Endothelial cell (in vitro differentiated cells): Measurements from ENCODE around the gene TPX2. TPM values are rescaled to one million over a fixed set of nuclear protein-coding genes. Genes with fewer than 3 reads are reported as not detected.

Experiments used
- DNase-seq: peaks from one replicate; pipeline ENCODE4 v3.0.0; 2021; ENCODE audit warnings: low spot score
- H3K27ac Mint-ChIP-seq: one replicate; pipeline ENCODE4 v1.8.0; 2021; ENCODE audit warnings: mixed read lengths, inconsistent platforms; ENCODE audit not compliant: unreplicated experiment
- H3K27me3 Mint-ChIP-seq: one replicate; pipeline ENCODE4 v1.8.0; 2021; ENCODE audit warnings: mild to moderate bottlenecking, moderate library complexity, mixed read lengths, inconsistent platforms; ENCODE audit not compliant: unreplicated experiment
- H3K36me3 Mint-ChIP-seq: one replicate; pipeline ENCODE4 v1.8.0; 2021; ENCODE audit warnings: mild to moderate bottlenecking, low read depth, mixed read lengths, inconsistent platforms; ENCODE audit not compliant: unreplicated experiment
- H3K4me1 Mint-ChIP-seq: one replicate; pipeline ENCODE4 v1.8.0; 2021; ENCODE audit warnings: mild to moderate bottlenecking, mixed read lengths, inconsistent platforms; ENCODE audit not compliant: unreplicated experiment
- H3K4me3 Mint-ChIP-seq: one replicate; pipeline ENCODE4 v1.8.0; 2021; ENCODE audit warnings: mild to moderate bottlenecking, mixed read lengths, inconsistent platforms; ENCODE audit not compliant: unreplicated experiment
- H3K9me3 Mint-ChIP-seq: one replicate; pipeline ENCODE4 v1.8.0; 2021; ENCODE audit warnings: mixed read lengths, inconsistent platforms; ENCODE audit not compliant: unreplicated experiment
- total RNA-seq: library from RNA; stranded (reverse); fragmentation: NEBNext Ultra II Directional; extraction: Animal tissue kit (Norgen Biotek cat#: 25700); gene quantifications from one replicate; pipeline ENCODE4 v1.2.1, GENCODE V29; 2021; ENCODE audit not compliant: unreplicated experiment
- TF ChIP-seq, protein P1 (sequence below): fragments of 200-600 bp; sonication (generic); IDR thresholded peaks from one replicate; pipeline ENCODE4 v1.5.0; 2021; ENCODE audit warnings: antibody characterized with exemption; ENCODE audit not compliant: unreplicated experiment

The TPX2 gene
- total RNA-seq, 1 donor from 2014 or later = 27.2 TPM

DNA sequence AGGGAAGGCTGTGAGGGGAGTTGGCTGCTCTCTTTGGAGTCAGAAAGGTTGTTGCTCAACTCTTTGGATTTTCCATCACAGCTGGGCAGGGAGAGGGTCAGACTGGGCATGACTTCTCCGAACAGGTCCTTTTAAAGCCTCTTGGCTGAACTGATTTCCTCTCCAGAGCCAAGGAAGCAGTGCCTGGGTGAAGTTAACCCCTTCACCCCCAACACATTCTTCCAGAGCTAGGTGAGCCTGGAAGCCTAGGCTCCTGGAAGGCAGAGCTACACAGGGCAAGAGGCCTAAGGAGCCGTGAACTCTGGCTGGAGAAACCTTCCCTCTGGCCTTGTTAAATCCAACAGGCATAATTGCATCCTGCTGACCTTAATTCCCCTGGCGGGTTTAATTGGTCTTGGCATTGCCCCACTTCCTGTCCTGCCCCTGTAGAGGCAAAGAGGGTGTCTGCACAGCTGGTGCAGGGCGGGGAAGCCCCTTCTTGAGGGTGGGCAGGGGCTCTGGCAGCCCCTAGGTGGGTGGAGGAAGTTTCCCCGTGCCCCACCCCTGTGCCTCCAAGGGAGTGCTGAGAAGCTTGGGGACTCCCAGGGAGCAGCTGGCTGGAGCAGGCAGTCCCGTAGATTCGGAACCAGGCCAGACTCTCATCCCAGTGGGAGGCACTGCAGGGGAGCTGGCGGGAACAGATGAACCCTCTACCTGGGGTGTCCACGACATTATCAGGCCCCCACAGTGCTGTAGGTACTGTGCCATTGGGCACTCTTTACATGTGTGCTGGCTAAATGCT lies 76.5 kb downstream of the TPX2 start:
- peaks cover 2% of the 10 kb centered on the region for H3K36me3 Mint-ChIP-seq
- H3K27me3 Mint-ChIP-seq = peaks cover 1% of the 10 kb centered on the region
- peaks cover 10% of the 10 kb centered on the region for H3K4me1 Mint-ChIP-seq
- DNase-seq = no peak
- no peak overlapping the region for H3K4me3 Mint-ChIP-seq
- no peak overlapping the region for H3K27ac Mint-ChIP-seq
- H3K9me3 Mint-ChIP-seq = no peaks in the 10 kb centered on the region
- TF ChIP-seq, protein P1, sequence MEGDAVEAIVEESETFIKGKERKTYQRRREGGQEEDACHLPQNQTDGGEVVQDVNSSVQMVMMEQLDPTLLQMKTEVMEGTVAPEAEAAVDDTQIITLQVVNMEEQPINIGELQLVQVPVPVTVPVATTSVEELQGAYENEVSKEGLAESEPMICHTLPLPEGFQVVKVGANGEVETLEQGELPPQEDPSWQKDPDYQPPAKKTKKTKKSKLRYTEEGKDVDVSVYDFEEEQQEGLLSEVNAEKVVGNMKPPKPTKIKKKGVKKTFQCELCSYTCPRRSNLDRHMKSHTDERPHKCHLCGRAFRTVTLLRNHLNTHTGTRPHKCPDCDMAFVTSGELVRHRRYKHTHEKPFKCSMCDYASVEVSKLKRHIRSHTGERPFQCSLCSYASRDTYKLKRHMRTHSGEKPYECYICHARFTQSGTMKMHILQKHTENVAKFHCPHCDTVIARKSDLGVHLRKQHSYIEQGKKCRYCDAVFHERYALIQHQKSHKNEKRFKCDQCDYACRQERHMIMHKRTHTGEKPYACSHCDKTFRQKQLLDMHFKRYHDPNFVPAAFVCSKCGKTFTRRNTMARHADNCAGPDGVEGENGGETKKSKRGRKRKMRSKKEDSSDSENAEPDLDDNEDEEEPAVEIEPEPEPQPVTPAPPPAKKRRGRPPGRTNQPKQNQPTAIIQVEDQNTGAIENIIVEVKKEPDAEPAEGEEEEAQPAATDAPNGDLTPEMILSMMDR = no peak

DNA sequence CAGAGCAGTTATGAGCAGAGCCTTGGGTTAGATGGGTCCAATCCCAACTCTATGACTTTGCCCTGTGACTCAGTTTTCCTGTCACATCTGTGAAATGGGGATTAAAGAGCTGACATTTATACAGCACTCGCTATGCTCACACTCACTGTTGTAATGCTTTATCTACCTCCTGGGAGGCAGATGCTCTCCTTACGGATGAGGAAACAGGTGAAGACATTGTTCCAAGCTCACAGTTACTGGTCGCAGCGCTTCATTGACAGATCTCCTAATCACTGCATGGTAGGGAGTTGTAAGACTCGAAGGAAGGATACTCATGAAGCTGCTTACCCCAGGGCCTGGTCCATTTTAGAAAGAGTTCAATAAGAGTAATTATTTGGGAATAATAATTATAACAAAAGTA lies 77.1 kb downstream of the TPX2 start:
- no peak for DNase-seq
- Mint-ChIP-seq H3K36me3 (peaks cover 3% of the 10 kb centered on the region), H3K4me3 (no peak overlapping the region), H3K27ac (no peak overlapping the region), H3K4me1 (peaks cover 10% of the 10 kb centered on the region), H3K9me3 (no peaks in the 10 kb centered on the region), H3K27me3 (peaks cover 2% of the 10 kb centered on the region)
- TF ChIP-seq, protein P1 = no peak

DNA sequence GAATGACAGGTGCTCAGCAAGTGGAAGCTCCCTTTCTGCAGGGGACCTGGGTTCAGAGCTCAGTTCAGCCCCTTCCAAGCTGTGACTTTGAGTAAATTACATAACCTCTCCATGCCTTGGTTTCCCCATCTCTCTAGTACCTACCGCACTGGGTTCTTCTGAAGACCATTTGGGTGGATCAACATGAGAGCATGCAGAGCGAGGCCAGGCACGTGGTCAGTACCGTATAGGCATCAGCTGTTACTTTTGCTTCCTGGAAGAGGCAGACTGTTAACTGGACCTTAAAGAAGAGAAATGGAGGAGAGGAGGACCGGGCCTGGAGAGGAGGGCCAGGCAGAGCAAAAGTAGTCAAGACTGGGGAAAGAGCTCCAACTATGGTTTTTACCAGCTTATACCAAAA lies 78.4 kb downstream of the TPX2 start:
- peaks cover 3% of the 10 kb centered on the region for H3K36me3 Mint-ChIP-seq
- TF ChIP-seq, protein P1 = no peak
- H3K4me1 Mint-ChIP-seq = peaks cover 8% of the 10 kb centered on the region
- H3K27me3 Mint-ChIP-seq = peaks cover 6% of the 10 kb centered on the region
- H3K4me3 Mint-ChIP-seq = no peak overlapping the region
- DNase-seq = no peak
- H3K9me3 Mint-ChIP-seq = no peaks in the 10 kb centered on the region
- no peak overlapping the region for H3K27ac Mint-ChIP-seq

DNA sequence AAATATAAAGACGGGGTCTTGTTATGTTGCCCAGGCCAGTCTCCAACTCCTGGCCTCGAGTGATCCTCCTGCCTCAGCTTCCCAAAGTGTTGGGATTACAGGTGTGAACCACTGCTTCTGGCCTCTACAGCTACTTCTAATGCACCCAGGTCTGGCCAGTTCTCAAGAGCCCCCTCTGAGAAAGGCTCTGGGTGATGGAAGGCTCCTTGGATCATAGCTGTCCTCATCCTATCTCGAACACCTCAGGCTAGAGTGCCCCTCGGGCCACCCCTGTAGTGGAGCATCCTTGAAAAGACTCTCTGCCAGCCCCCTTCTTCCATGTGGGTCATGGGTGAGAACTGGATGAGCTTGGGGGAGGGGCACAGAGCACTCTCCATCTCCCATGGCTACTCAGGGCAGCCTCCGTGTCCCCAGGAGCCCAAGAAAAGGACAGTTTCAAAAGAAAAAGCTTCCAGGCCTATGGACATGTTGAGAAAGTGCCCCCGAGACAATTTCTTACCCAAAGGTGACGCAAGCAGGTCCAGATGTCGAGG lies 79.4 kb downstream of the TPX2 start:
- no peak overlapping the region for H3K4me3 Mint-ChIP-seq
- H3K9me3 Mint-ChIP-seq = no peaks in the 10 kb centered on the region
- H3K4me1 Mint-ChIP-seq = peaks cover 8% of the 10 kb centered on the region
- H3K27ac Mint-ChIP-seq = no peak overlapping the region
- H3K27me3 Mint-ChIP-seq = peaks cover 6% of the 10 kb centered on the region
- H3K36me3 Mint-ChIP-seq = peaks cover 3% of the 10 kb centered on the region
- no peak for DNase-seq
- TF ChIP-seq, protein P1 = no peak

DNA sequence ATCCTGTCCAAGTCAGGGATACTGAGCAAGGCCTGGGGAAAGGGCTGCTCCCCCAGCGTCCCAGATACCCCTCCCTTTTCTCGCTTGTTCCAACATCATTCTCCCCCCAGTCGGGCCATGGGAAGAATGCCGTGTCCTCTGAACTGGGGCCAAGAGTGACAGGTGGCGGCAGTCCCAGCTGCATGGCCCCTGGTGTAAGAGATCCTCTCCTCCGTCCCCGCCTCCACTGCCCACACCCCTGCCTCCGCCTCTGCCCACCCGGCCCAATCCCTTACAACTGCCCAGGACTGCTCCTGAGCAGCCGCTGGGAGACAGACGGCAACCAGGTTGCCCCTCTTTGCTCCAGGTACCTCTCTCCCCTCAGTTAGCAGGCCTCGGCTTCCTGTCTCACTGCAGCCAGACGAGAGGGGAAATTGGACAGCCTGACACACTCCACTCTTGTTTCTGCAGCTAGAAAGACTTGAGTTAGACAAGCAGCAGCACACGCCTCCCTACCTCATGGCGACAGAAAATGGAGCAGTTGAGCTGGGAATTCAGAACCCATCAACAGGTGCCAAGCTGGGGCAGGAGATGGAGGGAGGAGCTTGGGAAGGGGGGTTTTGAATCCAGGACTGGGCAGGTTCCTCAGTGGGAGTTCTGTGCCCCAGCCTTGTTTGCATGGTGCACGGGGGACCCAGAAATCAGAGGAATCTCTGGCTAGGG lies 80.1 kb downstream of the TPX2 start, which contains the start of gene MYLK2:
TSS of gene MYLK2 (plus strand) at position 274 of the 702 bp plus-strand sequence. CDS start at position 499, 225 bp downstream.
- peaks cover 6% of the 10 kb centered on the region for H3K27me3 Mint-ChIP-seq
- no peak within 1 kb of the TSS for H3K4me3 Mint-ChIP-seq
- peaks cover 11% of the 10 kb centered on the region for H3K4me1 Mint-ChIP-seq
- H3K36me3 Mint-ChIP-seq = peaks cover 3% of the 10 kb centered on the region
- no peaks in the 10 kb centered on the region for H3K9me3 Mint-ChIP-seq
- no peak within 1 kb of the TSS for H3K27ac Mint-ChIP-seq
- DNase-seq = no peak
- TF ChIP-seq, protein P1 = no peak
